Skin epidermis (tissue), 12 donors: ENCODE data around the gene OS9.

Experiments used
- H3K27ac ChIP-seq, 21 experiments: fragments of 200-600 bp; sonication (generic) in 11 of 21; one replicate each; pipeline ENCODE4 v1.5.0; 2020; ENCODE audit warnings: mild to moderate bottlenecking in 3 of 21, inconsistent platforms in 2 of 21, moderate library complexity in 2 of 21
- H3K4me3 ChIP-seq, 7 experiments: fragments of 200-600 bp; sonication (generic) in 2 of 7; one replicate each; pipeline ENCODE4 v1.5.0; 2020; ENCODE audit warnings: inconsistent platforms in 2 of 7, mild to moderate bottlenecking in 2 of 7, moderate library complexity in 1 of 7

Gene OS9

GRCh38 chr12:57744777-57745484 is 51.0 kb downstream of the OS9 start, which contains the start of gene TSPAN31:
TSS of gene TSPAN31 (plus strand) at chr12:57745039. CDS start at chr12:57745155, 116 bp downstream.
- peak within 1 kb of the TSS; percentile 74 to 99 (median 97) for H3K27ac ChIP-seq
- peak within 1 kb of the TSS; percentile 60 to 85 (median 64) for H3K4me3 ChIP-seq

- peak overlapping the region; percentile 60 to 85 (median 64) for H3K4me3 ChIP-seq
- peak overlapping the region in 20 of 21 experiments; percentile 91 to 99 (median 98) for H3K27ac ChIP-seq
Measured at GRCh38 chr12:57745485-57745881, 51.6 kb downstream of the OS9 start.

DNA sequence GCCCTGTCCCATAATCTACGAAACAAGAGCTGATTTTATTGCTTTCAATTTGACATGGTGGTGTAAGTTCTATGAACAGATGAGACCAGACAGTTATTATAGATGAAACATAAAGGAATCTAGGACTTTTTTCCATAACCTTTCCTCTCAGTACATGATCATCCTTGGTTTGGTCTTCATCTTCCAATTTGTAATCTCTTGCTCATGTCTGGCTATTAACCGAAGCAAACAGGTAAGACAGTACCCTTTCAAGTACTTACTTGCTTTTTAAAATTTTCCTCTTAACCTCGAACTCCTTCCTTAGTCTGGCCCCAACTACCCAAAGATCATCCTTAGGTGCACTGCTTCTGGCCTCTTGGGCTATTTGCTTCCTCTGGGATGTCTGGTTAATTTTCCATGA is 52.1 kb downstream of the OS9 start:
- Histone ChIP-seq H3K4me3 (peak overlapping the region in 3 of 7 experiments; percentile 60 to 85 (median 73)), H3K27ac (peak overlapping the region in 9 of 21 experiments; percentile 96 to 99 (median 98))

DNA sequence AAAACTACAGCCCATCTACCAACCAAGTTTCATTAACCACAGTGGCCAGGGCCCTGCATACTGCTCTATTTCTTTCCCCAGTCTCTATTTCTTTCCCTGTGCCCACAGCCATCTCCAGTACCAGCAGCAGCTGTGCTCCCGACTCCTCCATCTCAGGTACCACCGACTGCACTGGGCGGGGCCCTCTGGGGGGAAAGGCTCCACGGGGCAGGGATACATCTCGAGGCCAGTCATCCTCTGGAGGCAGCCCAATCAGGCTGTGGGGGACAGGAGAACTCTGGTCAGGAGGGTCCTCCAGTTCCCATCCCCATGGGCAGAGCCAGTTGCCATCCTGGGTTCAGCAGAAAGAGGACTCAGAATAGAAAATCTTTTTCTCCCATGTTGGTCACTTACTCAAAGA is 55.1 kb downstream of the OS9 start:
- Histone ChIP-seq H3K27ac (no peak overlapping the region), H3K4me3 (no peak overlapping the region)

GRCh38 chr12:57750561-57751431 is 56.9 kb downstream of the OS9 start:
- Histone ChIP-seq H3K4me3 (peak overlapping the region; percentile 36 to 83 (median 74)), H3K27ac (peak overlapping the region in 15 of 21 experiments; percentile 70 to 92 (median 89))

- H3K27ac ChIP-seq, result peak overlapping the region in 19 of 21 experiments; percentile 70 to 92 (median 87)
- peak overlapping the region; percentile 36 to 83 (median 74) for H3K4me3 ChIP-seq
Measured at GRCh38 chr12:57751432-57751787, 57.5 kb downstream of the OS9 start.

DNA sequence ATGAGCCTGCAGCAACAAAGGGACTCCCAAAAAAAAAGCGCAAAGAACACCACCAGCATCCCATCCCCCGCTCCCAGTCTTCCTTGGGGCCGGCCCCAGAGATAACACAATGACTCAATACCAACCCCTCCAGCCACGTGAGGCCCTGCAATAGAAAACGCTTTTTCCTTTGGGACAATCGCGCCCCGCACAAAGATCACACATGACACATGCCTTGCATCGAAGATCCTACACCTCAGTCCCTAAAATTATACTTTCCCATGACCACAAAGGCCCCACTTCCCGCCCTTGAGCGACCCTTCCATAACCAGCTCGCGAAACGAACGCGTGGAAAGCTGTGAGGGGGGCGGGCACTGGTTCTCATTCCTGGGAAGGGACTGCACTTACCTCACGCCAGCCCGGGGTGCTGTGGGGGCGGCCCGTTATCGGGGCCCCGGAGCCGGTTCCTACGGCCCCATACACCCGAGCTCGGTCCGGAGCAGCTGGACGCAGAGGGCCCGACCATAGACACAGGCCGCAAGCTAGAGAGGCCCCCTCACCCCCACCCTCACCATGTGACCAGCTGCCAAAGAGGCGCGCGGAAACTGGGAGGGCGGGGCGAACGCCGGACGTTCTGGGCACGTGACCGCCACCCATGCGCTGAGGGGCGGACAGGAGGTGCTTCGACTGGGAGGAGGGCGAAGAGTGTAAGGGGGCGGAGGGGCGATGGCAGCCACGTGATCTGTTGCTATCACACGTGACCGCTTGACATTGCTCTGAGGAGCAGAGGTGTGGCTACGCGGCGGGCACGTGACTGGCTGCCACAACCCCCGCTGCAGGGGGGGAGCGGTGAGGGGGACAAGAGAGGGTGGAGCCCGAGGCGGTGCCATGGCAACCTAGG is 58.1 kb downstream of the OS9 start, which contains the start of gene CDK4:
Gene CDK4 (minus strand): TSS at position 523 of the 880 bp plus-strand sequence. CDS start 593 bp downstream, outside the sequence.
- Histone ChIP-seq H3K27ac (peak within 1 kb of the TSS in 20 of 21 experiments; percentile 70 to 93 (median 88)), H3K4me3 (peak within 1 kb of the TSS; percentile 36 to 83 (median 74))

- Histone ChIP-seq H3K4me3 (peak overlapping the region in 4 of 7 experiments; percentile 17 to 76 (median 74)), H3K27ac (peak overlapping the region in 17 of 21 experiments; percentile 8 to 92 (median 52))
Measured at GRCh38 chr12:57752668-57753000, 58.7 kb downstream of the OS9 start.

- Histone ChIP-seq H3K4me3 (no peak overlapping the region), H3K27ac (peak overlapping the region in 8 of 21 experiments; percentile 13 to 86 (median 83))
Measured at GRCh38 chr12:57753756-57754337, 59.9 kb downstream of the OS9 start.

- H3K4me3 ChIP-seq, result peak within 1 kb of the TSS; percentile 51 to 89 (median 66)
- H3K27ac ChIP-seq, result peak within 1 kb of the TSS in 19 of 21 experiments; percentile 35 to 91 (median 76)
Measured at GRCh38 chr12:57754411-57755193, 60.7 kb downstream of the OS9 start, which contains the start of gene MARCHF9. TSS of gene MARCHF9 (plus strand) at chr12:57755103. CDS start at chr12:57755529, 426 bp downstream.

GRCh38 chr12:57755194-57755453 is 61.2 kb downstream of the OS9 start:
- peak overlapping the region in 19 of 21 experiments; percentile 35 to 91 (median 76) for H3K27ac ChIP-seq
- H3K4me3 ChIP-seq, result peak overlapping the region; percentile 51 to 89 (median 66)

GRCh38 chr12:57755454-57756372 is 61.8 kb downstream of the OS9 start:
- Histone ChIP-seq H3K27ac (peak overlapping the region in 19 of 21 experiments; percentile 35 to 91 (median 76)), H3K4me3 (peak overlapping the region; percentile 51 to 89 (median 66))

DNA sequence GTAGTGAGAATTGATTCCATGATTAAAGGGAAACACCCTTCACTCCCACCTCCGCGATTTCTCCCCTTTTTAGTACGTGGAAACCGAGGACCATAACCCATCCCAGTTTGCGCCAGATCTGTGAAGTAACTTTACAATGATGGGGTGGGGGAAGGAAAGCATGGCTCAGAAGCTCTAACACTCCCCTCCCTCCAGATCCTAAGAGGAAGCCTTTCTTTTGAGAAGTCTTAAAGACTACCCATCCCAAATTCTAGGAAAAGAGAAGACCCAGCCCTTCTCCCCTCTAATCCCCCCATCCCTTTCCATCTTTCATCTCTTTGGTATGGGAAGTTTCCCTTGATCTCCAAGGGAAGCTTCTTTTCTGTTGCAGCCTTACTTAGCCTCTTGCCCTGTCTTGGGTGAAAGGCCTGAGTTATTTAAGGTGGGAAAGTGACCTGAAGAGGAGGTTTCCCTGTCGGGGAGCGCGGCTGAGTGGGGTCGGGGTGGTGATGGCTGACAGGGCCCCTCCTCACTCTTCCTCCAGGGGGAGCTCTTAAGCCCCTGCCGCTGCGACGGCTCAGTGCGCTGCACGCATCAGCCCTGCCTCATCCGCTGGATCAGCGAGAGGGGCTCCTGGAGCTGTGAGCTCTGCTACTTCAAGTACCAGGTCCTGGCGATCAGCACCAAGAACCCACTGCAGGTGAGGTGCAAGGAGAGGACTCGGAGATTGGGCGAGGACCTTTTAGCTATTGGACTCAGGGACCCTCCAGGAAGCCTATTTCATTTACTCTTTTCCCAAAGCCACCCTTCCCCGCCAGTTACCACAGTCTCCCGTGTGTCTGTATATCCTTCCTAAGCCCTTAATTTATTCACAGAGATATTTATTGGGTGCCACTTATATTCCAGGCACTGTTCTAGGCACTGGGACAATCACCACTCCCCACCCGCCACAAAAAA is 62.7 kb downstream of the OS9 start:
- H3K27ac ChIP-seq, result peak overlapping the region in 9 of 21 experiments; percentile 38 to 85 (median 83)
- H3K4me3 ChIP-seq, result peak overlapping the region in 6 of 7 experiments; percentile 51 to 89 (median 74)

DNA sequence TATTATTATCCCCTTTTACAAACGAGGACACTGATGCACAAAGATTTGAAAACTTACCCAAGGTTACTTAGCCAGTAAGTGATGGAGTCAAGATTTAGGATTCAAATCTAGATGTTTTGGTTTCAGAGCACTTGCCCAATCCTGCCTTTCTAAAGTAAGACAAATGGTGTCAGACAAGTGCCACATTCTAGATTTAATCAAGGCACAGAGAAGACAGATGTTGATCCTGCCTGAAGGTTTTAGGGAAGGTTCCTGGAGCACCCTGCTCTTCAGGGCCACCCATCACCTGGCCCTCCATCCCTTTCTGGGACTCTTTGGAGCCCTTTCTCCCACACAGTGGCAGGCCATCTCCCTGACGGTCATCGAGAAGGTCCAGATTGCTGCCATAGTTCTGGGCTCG is 63.8 kb downstream of the OS9 start:
- H3K4me3 ChIP-seq, result no peak overlapping the region
- no peak overlapping the region for H3K27ac ChIP-seq

DNA sequence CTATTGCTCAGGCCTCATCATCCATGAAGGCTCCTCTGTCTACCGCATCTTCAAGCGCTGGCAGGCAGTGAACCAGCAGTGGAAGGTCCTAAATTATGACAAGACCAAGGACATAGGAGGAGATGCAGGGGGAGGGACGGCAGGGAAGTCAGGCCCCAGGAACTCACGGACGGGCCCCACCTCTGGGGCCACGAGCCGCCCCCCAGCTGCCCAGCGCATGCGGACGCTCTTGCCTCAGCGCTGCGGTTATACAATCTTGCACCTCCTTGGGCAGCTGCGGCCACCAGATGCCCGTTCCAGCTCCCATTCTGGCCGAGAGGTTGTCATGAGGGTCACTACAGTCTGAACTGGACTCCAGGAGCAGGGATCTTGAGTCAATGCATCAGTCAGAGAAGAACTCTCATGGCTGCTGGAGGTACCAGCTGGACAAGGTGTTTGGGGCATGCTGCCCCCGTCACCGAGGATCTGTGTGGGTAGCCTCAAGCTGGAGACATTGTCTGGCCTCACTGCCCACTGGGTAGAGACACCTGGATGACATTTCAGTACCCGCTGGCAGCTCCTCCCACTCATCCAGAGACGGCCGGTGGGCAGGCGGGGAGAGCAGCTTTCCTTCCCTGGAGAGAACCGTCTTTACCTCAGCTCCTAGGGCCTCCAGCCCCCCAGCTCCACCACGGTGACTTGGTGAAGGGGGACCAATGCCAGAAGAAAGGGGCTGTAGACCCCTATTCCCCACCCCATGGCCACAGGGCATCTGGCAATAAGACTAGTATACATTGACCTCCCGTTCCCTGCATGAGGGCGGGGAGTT is 64.8 kb downstream of the OS9 start:
- H3K4me3 ChIP-seq, result no peak overlapping the region
- H3K27ac ChIP-seq, result no peak overlapping the region
